GM23338 (cell line): Measurements from ENCODE around the gene SYNPO2.

ENCODE experiments used
- CREB1 ChIP-seq: fragments of 250-450 bp; sonication (Bioruptor Pico); IDR thresholded peaks from 2 replicates; pipeline ENCODE4 v1.5.0; 2020; ENCODE audit warnings: low read depth, mild to moderate bottlenecking, moderate library complexity
- CTCF ChIP-seq, 2 experiments: fragments of 200-600 bp in 1 of 2; sonication (generic) in 1 of 2; conservative IDR thresholded peaks; 2 replicates each; pipeline versions ENCODE4 v1.5.1 to v1.6.1; 2016 to 2017; ENCODE audit warnings: antibody characterized with exemption in 2 of 2, low read depth in 2 of 2, mild to moderate bottlenecking in 2 of 2, moderate library complexity in 1 of 2
- EZH2 ChIP-seq: fragments of 200-600 bp; sonication (generic); IDR thresholded peaks from one replicate; pipeline ENCODE4 v1.8.0; 2017; ENCODE audit warnings: antibody characterized with exemption, mild to moderate bottlenecking, low read depth; ENCODE audit not compliant: unreplicated experiment
- REST ChIP-seq: IDR thresholded peaks from one replicate; pipeline ENCODE4 v1.6.1; 2018; ENCODE audit warnings: antibody characterized with exemption; ENCODE audit not compliant: unreplicated experiment
- STAT1 ChIP-seq: IDR thresholded peaks from one replicate; pipeline ENCODE4 v1.6.1; 2016; ENCODE audit warnings: antibody characterized with exemption; ENCODE audit not compliant: unreplicated experiment

GRCh38 chr4:118910221-118910620 lies 21.6 kb downstream of the SYNPO2 start:
- no peak for TF ChIP-seq CTCF (conservative IDR thresholded peaks at IDR 0.05; ENCODE audit: low read depth in 2 of 2)
- no peak for TF ChIP-seq EZH2
- no peak for TF ChIP-seq REST
- no peak for TF ChIP-seq STAT1
- no peak for TF ChIP-seq CREB1
